ENCODE results near the gene IL27RA.
A peak's percentile ranks its signal among the peaks of the same experiment; 100 is the strongest.
"Not testable (repeated sequence)": the region's sequence is repeated elsewhere in the genome, so short reads cannot be mapped to it uniquely, and the experiment has no call there.

The IL27RA gene

DNA sequence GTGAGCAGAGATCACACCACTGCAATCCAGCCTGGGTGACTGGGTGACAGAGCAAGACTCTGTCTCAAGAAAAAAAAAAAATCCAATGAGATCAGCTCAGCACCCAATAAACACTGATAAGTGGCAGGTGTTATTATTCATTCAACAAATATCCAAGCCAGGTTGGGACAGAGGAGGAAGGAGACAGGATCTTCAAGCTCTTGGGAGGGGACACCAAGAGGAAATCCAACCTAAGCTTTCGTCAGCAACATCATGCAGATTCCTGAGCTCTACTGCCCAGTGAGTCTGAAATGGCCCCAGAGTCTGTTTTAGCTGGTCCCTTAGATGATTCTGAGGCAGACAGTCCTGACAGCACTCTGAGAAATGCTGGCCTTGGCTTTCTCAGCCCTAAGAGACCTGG is 33.1 kb upstream of the IL27RA start:
- no peak for DNase-seq (ENCODE audit: low read depth in 3 of 3, low spot score in 1 of 3)

DNA sequence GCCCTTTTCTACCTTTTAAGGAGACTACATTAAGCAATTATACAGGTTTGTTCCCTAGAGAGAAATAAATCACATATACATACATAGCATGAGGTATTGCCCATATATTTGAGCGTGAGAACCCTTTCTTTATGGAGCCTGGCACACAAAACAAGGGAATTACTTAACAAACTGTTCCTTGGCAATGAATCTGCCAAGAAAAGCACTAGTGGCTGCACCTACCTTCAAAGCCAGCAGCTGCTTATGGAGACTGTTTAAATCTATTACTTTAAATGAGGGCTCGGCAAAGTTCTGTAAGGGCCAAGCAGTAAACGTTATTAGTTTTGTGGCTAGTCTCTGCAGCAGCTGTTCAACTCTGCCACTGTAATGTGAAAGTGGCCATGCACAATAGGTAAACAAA is 32.5 kb upstream of the IL27RA start:
- no peak for DNase-seq (ENCODE audit: low read depth in 3 of 3, low spot score in 1 of 3)

DNA sequence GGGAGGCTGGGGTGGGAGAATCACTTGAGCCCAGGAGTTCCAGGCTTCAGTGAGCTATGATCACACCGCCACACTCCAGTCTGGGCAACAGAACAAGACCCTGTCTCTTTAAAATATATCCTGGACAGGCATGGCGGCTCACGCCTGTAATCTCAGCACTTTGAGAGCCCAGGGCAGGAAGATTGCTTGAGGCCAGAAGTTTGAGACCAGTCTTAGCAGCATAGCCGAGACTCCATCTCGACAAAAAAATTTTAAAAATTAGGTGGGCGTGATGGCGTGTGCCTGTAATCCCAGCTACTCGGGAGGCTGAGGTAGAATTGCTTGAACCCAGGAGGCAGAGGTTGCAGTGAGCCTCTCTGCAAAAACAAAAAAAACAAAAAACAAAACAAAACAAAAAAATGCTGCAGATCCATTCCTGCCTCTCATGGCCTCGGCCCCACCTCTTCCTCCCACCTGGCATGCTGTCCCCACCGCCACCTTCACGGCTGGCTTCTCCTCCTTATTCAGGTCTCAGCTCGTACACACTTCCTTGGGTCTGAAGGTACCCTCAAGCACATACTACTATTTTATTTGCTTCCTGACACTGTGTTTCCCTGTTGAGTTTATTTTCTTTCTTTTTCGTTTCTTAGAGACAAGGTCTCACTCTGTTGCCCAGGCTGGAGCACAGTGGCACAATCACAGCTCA is 30.7 kb upstream of the IL27RA start:
- no peak for DNase-seq (ENCODE audit: low read depth in 3 of 3, low spot score in 1 of 3)

DNA sequence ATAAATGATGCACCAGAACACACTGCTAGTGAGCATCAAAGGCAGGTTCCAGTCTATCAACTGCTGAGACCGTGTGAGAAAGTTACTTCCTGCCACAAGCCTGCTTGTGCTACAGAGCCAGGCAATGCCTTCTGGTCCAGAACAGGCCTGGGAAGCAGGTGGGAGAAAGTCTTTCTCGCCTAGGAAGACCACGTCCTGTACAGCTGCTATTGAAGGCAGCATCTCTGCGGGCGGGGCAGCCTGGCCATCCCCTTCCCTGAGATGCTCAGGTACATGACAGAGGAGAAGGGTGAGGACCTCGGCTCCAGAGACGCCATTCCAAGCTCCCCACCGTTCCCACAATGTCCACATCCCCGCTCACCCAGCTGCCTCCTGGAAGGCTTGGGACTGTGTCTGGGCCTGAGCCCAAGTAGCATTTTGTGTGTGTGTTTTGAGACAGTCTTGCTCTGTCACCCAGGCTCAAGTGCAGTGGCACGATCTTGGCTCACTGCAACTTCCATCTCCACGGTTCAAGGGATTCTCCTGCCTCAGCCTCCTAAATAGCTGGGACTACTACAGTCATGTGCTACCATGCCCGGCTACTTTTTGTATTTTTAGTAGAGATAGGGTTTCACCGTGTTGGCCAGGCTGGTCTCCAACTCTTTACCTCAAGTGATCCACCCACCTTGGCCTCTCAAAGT is 28.9 kb upstream of the IL27RA start:
- no peak for DNase-seq (ENCODE audit: low read depth in 3 of 3, low spot score in 1 of 3)

DNA sequence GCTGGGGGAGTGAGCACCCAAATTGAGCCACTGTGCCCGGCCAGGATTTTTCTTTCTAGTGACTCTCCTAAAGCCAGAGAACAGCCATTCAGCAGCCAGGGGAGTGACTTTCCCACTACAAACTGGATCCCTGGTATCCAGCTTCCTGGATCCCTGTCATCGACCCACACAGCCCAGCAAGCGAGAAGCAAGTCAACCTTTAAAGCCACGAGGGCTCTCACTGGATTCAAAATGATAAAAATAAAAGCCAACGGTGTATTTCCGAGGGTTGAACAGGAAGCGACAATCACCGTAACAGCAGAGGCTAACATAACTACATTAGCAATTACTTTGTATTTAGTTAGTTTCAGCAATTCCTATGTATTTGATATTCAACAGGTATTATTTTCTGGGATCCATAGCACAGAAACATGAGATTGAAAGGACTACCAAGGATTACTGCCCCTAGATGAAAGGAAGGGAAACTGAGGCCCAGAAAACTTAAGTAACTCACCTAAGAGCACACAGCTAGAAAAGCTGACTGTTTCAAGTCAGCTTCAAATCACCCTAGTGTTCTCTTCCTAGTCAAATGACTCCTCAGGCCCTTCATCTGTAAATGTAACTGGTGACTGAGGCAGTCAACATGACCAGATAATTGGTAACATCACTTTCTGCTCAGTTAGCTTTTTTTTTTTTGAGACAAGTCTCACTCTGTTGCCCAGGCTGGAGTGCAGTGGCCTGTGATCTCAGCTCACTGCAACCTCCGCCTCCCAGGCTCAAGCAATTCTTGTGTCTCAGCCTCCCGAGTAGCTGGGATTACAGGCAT is 28.1 kb upstream of the IL27RA start:
- no peak for DNase-seq (ENCODE audit: low read depth in 3 of 3, low spot score in 1 of 3)

DNA sequence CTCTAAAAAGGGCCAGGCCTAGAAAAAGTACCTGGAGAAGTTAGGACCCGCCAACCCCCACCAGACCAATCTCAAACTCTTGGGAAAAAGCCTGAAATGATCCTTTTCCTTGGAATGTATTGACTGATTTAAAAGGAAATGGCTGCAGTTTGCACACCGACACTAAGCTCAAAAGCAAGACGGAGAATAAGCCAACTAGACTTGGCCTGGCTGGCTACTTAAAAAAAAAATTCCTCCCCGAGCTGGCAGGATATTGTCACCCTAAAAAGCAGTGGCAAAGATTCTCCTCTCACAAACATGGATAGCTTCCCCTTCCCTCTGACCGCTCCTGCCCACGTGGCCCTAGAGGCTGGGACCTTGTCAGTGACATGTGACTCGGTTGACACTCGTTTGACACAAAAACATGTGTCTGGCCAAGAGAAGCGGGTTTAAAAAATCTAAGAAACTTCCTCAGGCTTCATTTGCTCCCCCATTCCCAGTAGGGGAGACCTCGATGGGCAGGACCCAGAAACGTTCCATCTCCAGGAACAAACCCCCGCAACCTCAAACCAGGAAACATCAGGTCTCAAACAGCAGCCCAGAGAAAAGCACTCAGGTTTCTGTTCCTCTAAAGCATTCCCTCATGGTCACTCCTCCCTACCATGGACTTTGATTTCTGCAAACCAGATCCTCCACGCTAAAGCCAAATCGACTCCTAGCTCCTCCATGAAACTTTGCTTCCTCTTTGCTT is 26.8 kb upstream of the IL27RA start:
- DNase-seq (ENCODE audit: low read depth in 3 of 3, low spot score in 1 of 3) = no peak

DNA sequence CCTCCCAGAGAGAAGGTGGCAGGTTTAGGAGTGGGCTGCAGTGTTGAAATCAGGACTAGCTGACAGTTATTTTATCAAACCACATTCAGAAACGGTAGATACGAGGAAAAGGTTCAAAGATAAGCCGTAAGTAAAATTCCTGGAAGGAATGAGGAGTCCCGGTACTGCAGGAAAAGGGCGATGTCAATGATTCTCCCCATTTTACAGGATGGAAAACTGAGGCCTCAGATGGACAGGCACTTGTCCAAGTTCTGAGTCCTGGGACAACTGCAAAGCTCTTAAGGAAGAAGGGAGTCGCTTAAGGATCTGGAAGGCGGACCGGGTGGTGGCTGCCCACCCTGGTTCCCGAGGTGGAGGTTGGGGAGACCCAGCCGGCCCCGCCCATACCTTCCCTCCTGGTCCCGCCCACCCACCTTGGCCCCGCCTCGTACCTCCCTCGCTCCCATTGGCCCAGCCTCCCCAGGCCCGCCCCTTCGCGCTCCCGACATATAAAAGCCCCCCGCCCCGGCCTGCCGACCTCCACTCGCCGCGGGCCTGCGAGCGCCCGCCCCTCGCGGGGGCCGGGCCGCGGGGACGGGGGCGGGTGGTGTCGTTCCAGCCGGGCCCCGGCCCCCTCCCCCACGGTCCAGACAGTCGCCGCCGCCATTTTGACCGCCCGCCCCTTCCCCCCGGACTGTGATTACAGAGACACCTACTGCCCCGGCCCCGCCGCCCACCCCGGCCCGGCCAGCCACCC is 26.0 kb upstream of the IL27RA start:
- peak; percentile 88 to 91 (median 89) for DNase-seq (ENCODE audit: low read depth in 3 of 3, low spot score in 1 of 3)

DNA sequence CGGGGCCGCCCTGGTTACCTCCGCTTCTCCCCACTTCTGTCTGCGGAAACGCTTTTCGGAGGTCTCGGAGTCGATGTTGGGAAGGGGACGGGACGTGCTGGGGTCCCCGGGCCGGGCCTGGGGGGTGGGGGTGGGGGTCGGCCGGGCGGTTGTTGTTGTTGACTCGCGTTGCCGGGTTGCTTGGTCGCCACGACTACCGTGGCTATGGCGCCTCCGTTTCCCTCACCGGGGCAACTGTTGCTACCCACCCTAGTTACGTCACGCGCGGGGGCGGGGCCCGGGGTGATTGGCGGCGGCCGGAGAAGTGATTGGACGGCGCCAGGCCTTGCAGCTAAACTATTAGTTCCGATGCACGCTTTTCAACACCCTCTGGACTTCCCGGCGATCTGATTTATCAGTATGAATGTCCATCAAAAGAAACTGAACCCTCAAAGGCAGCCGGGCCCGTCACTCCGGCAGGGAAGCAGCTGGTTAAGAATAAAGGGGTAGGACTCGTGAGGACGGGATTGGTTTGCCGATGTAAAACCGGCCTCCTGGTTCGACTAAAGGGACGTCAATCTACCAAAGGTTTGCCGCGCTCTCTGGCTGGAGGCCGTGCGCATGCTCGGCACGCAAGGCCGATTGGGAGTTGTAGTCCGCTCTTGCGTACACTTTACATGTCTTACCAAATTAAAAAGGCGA is 25.3 kb upstream of the IL27RA start, which contains the start of gene RFX1:
RFX1 (minus strand) TSS at position 236 of the 681 bp plus-strand sequence. CDS start 12,477 bp downstream, outside the sequence.
- DNase-seq (ENCODE audit: low read depth in 3 of 3, low spot score in 1 of 3) = peak; percentile 99 to 100 (median 99)

DNA sequence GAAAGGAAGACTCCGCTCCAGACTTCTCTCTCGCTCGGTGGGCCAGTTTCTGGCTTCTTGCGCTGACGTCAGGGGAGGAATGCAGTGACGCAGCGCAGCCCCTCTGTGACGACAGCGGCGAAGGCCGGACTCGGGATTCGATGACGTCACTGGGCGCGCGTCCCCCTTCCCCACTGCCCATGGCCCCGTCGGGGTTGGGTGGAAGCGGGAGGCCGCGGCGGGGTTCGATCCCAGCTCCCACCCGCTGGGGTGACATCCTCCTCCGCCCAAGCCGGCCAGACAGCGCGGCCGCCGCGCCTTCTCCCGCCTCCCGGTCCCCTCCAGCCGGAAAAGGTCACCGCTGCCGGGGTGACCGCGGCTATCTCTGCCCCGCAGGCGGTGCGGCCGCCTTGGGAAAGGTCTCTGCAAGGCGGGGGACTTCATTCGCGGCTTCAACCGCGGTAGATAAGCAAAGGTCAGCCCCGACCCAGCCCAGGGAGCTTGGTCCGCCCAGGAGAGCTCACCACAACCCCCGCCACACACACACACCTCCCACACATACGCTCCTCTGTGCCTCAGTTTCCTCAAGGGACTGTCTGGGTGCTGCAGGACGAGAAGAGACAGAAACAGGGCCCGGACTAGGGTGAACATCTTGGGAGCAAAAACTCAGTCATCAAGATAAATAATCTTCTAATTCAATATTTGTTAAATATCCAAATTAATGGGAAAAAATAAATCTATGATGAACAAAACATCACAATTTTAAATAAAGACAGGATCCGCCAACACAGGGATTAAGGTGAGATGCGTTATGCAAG is 24.6 kb upstream of the IL27RA start:
- no peak for DNase-seq (ENCODE audit: low read depth in 3 of 3, low spot score in 1 of 3)

DNA sequence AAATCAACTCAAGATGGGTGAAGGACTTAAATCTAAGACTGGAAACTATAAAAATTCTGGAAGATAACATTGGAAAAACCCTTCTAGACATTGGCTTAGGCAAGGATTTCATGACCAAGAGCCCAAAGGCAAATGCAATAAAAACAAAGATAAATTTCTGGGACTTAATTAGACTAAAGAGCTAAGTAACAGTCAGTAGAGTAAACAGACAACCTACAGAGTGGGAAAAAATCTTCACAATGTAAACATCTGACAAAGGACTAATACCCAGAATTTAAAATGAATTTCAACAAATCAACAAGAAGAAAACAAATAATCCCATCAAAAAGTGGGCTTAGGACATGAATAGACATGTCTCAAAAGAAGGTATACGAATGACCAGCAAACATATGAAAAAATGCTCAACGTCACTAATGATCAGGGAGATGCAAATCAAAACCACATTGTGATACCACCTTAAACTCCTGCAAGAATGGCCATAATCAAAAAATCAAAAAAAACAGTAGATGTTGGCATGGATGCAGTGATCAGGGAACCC is 19.1 kb upstream of the IL27RA start:
- DNase-seq (ENCODE audit: low read depth in 3 of 3, low spot score in 1 of 3) = no peak

DNA sequence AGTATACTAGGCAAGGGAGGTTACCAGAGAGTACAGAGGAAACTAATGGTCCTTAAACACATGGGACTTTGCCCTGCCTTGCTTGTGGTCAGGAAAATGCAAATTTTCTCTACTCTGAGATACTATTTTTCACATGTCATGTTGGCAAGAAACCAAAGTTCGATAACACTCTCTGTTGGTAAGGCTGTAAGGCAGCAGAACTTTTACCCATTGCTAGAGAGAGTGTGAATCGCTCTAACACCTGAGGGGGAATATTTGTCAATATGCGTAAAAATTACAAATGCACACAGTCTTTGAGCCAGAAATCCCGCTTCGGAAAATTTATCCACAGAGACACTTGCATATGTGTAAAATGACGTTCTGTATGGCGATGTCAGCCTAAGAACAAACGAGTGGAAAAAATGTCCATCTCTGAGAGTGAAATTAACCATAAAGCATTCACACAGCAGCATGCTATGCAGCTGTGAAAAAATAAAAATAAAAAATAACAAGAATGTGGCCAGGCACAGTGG is 16.0 kb upstream of the IL27RA start:
- DNase-seq (ENCODE audit: low read depth in 3 of 3, low spot score in 1 of 3) = no peak

DNA sequence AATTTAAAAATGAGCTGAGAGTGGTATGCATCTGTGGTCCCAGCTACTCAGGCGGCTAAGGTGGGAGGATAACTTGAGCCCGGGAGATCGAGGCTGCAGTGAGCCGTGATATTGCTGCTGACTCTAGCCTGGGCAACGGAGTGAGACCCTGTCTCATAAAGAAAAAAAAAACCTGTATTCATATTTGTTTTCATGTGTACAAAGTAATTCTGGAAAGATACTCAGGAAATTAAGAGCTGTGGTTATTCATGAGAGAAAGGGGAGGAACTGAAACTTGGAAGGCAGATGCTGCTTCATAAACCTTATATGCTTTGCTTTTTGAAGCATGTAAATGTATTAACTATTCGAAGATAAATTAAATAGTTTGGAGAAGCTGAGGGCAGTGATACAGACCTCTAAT is 12.5 kb upstream of the IL27RA start:
- DNase-seq (ENCODE audit: low read depth in 3 of 3, low spot score in 1 of 3) = no peak

DNA sequence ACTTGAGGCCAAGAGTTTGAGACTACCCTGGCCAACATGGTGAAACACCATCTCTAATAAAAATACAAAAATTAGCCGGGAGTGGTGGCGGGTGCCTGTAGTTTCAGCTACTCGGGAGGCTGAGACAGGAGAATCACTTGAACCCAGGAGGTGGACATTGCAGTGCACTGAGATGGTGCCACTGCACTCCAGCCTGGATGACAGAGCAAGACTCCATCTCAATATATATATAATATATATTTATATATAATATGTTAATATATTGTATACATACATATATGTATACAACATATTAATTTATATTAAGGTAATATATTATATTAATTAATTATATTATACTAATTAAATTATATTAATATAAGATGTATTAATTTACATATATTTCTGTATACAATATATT is 11.8 kb upstream of the IL27RA start:
- DNase-seq (ENCODE audit: low read depth in 3 of 3, low spot score in 1 of 3) = not testable (repeated sequence)

DNA sequence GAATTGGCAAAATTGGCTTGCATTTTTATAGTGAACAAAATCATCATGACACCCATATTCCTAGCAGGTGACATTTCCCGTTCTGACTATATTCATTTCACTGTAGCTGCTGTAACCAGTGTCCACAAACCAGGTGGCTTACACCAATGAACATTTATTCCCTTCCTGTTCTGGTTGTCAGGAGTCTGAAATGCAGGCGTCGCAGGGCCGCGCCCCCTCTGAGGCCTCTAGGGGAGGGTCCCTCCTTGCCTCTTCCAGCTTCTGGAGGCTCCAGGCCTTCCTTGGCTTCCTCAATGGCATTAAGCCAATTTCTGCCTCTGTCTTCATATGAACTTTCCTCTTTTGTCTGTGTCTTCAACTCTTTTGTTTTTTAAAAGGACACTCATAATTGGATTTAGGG is 10.1 kb upstream of the IL27RA start:
- DNase-seq (ENCODE audit: low read depth in 3 of 3, low spot score in 1 of 3) = no peak

DNA sequence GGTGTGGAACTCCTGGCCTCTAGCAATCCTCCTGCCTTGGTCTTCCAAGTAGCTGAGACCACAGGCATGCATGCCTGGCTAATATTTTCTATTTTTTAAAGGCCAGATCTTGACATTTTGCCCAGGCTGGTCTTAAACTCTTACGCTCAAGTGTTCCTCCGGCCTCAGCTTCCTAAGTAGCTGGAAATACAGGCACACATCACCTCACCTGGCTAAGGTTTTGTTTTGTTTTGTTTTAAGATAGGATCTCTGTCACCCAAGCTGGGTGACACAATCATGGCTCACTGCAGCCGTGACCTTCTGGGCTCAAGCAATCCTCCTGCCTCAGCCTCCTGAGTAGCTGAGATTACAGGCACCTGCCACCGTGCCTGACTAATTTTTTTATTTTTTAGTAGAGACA is 9.1 kb upstream of the IL27RA start:
- no peak for DNase-seq (ENCODE audit: low read depth in 3 of 3, low spot score in 1 of 3)

DNA sequence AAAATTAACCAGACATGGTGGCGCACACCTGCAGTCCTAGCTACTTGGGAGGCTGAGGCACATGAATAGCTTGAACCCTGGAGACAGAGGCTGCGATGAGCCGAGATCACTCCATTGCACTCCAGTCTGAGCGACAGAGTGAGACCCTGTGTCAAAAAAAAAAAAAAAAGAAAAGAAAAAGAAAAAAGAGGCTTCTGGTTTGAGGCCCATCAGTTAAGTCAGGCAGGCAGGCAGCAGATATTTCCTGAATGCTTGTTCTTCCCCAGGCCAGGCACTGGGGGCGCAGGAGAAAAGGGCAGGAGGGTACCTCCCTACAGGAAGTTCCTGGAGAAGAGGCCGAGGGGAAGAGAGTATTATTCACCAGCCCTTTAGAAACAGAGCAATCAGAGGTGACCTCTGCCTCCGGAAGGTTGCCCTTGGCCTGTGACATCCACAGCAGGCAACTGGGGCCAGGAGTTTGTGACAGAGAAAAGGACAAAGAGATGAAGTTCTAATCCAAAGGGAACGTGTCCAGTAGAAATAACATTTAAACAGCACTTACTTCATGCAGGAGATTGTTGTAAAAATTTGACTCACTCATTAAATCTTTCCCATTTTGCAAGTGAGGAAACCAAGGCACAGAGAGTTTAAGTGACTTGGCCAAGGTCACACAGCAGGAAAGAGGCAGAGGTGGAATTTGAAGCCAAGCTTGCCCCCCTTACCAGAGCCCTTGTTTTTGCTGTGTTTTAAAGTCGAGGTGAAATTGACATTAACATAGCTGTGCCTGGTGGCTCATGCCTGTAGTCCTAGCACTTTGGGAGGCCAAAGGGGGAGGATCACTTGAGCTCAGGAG is 7.9 kb upstream of the IL27RA start:
- DNase-seq (ENCODE audit: low read depth in 3 of 3, low spot score in 1 of 3) = no peak

DNA sequence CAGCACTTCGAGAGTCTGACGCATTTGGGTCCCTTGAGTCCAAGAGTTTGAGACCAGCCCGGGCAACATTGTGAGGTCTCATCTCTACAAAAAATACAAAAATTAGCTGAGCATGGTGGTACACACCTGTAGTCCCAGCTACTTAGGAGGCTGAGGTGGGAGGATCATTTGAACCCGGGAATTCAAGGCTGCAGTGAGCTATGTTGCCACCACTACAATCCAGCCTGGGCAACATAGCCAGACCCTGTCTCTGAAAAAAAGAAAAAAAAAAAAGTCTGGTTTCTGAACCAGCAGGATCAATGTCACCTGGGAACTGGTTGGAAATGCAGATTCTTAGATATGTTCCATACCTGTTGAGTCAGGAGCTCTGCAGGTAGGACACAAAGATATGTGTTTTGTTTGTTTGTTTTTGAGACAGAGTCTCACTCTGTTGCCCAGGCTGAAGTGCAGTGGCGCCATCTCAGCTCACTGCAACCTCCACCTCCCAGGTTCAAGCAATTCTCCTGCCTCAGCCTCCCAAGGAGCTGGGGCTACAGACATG is 4.8 kb upstream of the IL27RA start:
- DNase-seq (ENCODE audit: low read depth in 3 of 3, low spot score in 1 of 3) = not testable (repeated sequence)
